Endothelial cell of umbilical vein (primary cell): ENCODE results near the gene APPL2. TPM values are rescaled to one million over a fixed set of nuclear protein-coding genes. Genes with fewer than 3 reads are reported as not detected.

Source experiments
- BruUV-seq: library from RNA; stranded (reverse); fragments of 400-500 nt; replicated peaks from 2 replicates; lab custom pipeline; 2021; lab: Mats Ljungman, UMichigan
- CTCF ChIA-PET: fragments of 300-600, 350-600 bp; sonication (Branson Sonifier 250); formaldehyde crosslinking; loops from one replicate; lab custom pipeline; 2021; ENCODE audit warnings: antibody characterized with exemption, inconsistent platforms; lab: Charles Lee
- POLR2A ChIA-PET: fragments of 300-600, 350-600 bp; sonication (Branson Sonifier 250); formaldehyde crosslinking; loops from one replicate; lab custom pipeline; 2021; ENCODE audit warnings: antibody characterized with exemption, inconsistent platforms; lab: Charles Lee
- DNase-seq: peaks from one replicate; pipeline ENCODE4 v3.0.0-alpha.2; 2011; ENCODE audit warnings: low read depth, low spot score
- FAIRE-seq: peaks from 2 replicates; lab custom pipeline; 2011; peaks lifted over from hg19 to GRCh38; lab: Jason Lieb, UNC
- H2AFZ ChIP-seq: 2 replicates; pipeline ENCODE4 v1.6.0; 2012; ENCODE audit warnings: low read depth, low read length, control low read depth, inconsistent platforms
- H3K27ac ChIP-seq: 2 replicates; pipeline ENCODE4 v1.5.1; 2011; ENCODE audit warnings: low read depth, mild to moderate bottlenecking, control low read depth, low read length, moderate library complexity; ENCODE audit not compliant: insufficient read depth
- H3K27me3 ChIP-seq, 2 experiments: 2 replicates each; pipeline versions ENCODE4 v1.6.0 to v1.6.1; 2011; ENCODE audit warnings: low read length in 2 of 2, mixed read lengths in 1 of 2; ENCODE audit not compliant: control insufficient read depth in 2 of 2, insufficient read depth in 2 of 2
- H3K36me3 ChIP-seq, 2 experiments: 2 replicates in 1 of 2; 3 replicates in 1 of 2; pipeline ENCODE4 v1.5.1; 2011; ENCODE audit warnings: low read length in 2 of 2, mild to moderate bottlenecking in 1 of 2, moderate library complexity in 1 of 2; ENCODE audit not compliant: control insufficient read depth in 2 of 2, insufficient read depth in 2 of 2; ENCODE audit errors: extremely low read depth in 1 of 2
- H3K4me1 ChIP-seq: 3 replicates; pipeline ENCODE4 v1.5.1; 2011; ENCODE audit warnings: mild to moderate bottlenecking, low read length; ENCODE audit not compliant: control insufficient read depth, insufficient read depth; ENCODE audit errors: extremely low read depth
- H3K4me2 ChIP-seq: 2 replicates; pipeline ENCODE4 v1.6.1; 2011; ENCODE audit warnings: low read length, control low read depth, mixed read lengths; ENCODE audit not compliant: insufficient read depth
- H3K4me3 ChIP-seq, 3 experiments: fragments of 200-600 bp in 1 of 3; sonication (generic), shearing (Covaris generic) in 1 of 3; replicated peaks in 1 of 3; 2 replicates each; pipeline ENCODE4 v1.5.1; 2011 to 2016; ENCODE audit warnings: control low read depth in 3 of 3, low read length in 3 of 3, mild to moderate bottlenecking in 2 of 3, inconsistent platforms in 1 of 3, low read depth in 1 of 3, moderate library complexity in 1 of 3; ENCODE audit not compliant: insufficient read depth in 1 of 3
- H3K79me2 ChIP-seq: 2 replicates; pipeline ENCODE4 v1.6.0; 2012; ENCODE audit warnings: low read length, inconsistent platforms; ENCODE audit not compliant: control insufficient read depth, insufficient read depth
- H3K9ac ChIP-seq: replicated peaks from 2 replicates; pipeline ENCODE3; 2011; ENCODE audit warnings: low read length, control low read depth; ENCODE audit not compliant: insufficient read depth; ENCODE audit errors: extremely low read depth
- H3K9me1 ChIP-seq: replicated peaks from 3 replicates; pipeline ENCODE4 v1.6.0; 2011; ENCODE audit warnings: mild to moderate bottlenecking, low read length; ENCODE audit not compliant: control insufficient read depth, insufficient read depth; ENCODE audit errors: extremely low read depth
- H3K9me3 ChIP-seq: replicated peaks from 2 replicates; pipeline ENCODE4 v1.5.1; 2012; ENCODE audit warnings: low read length, inconsistent platforms; ENCODE audit not compliant: control insufficient read depth, insufficient read depth
- H4K20me1 ChIP-seq: replicated peaks from 2 replicates; pipeline ENCODE3; 2011; ENCODE audit warnings: mild to moderate bottlenecking, low read length; ENCODE audit not compliant: control insufficient read depth, insufficient read depth; ENCODE audit errors: extremely low read depth
- FOS ChIP-seq: IDR thresholded peaks from 2 replicates; pipeline ENCODE4 v1.6.1; 2011; ENCODE audit warnings: mild to moderate bottlenecking, low read length, moderate library complexity, borderline replicate concordance; ENCODE audit not compliant: insufficient read depth
- GATA2 ChIP-seq: IDR thresholded peaks from 2 replicates; pipeline ENCODE4 v1.7.0; 2011; ENCODE audit warnings: low read depth, mild to moderate bottlenecking, moderate library complexity, mixed read lengths, low read length; ENCODE audit not compliant: insufficient read length, insufficient read depth
- JUN ChIP-seq: IDR thresholded peaks from 2 replicates; pipeline ENCODE4 v1.6.1; 2011; ENCODE audit warnings: borderline replicate concordance, low read depth; ENCODE audit not compliant: insufficient read length, insufficient read depth
- MYC ChIP-seq: IDR thresholded peaks from one replicate; pipeline ENCODE4 v1.6.1; 2011; ENCODE audit warnings: mild to moderate bottlenecking, low read depth, low read length
- POLR2A ChIP-seq: IDR thresholded peaks from 2 replicates; pipeline ENCODE4 v1.6.1; 2012; ENCODE audit warnings: low read depth, mild to moderate bottlenecking, control low read depth, low read length
- POLR2AphosphoS5 ChIP-seq: IDR thresholded peaks from 2 replicates; pipeline ENCODE4 v1.6.1; 2012; ENCODE audit warnings: low read depth, mild to moderate bottlenecking, control low read depth, low read length, moderate library complexity; ENCODE audit not compliant: insufficient read depth
- dilution Hi-C: fragments of 300-500 bp; cut with MboI; formaldehyde crosslinking; loops from one replicate; pipeline ENCODE4 v1.15.0; 2019; ENCODE audit warnings: low sequenced_read_pairs; ENCODE audit not compliant: extremely low pct_ligation_motif_present
- intact Hi-C: fragments of 100-400 bp; cut with micrococcal nuclease; formaldehyde crosslinking; loops from one replicate; pipeline ENCODE4 v1.10.0; 2022
- polyA plus RNA-seq, 4 experiments: library from polyadenylated mRNA; depleted of rRNA in 3 of 4; stranded (reverse) in 3 of 4; unstranded in 1 of 4; fragments of >200 nt; gene quantifications; 2 replicates each; pipeline versions ENCODE4 v1.2.1 to v1.2.3, GENCODE V29; 2011 to 2012; ENCODE audit warnings: missing spikeins in 1 of 4
- total RNA-seq: library from RNA; stranded (reverse); gene quantifications from 2 replicates; pipeline ENCODE4 v1.2.3, GENCODE V29; 2021
- TF ChIP-seq, protein P1 (sequence below): IDR thresholded peaks from 2 replicates; pipeline ENCODE4 v1.6.1; 2011; ENCODE audit not compliant: insufficient read depth, insufficient read length
- TF ChIP-seq, protein P2 (sequence below), 2 donors: IDR thresholded peaks; 1 replicate in 1 of 2; 2 replicates in 1 of 2; pipeline ENCODE4 v1.5.1; 2011; ENCODE audit warnings: low read length in 2 of 2, mild to moderate bottlenecking in 2 of 2, moderate library complexity in 2 of 2, control low read depth in 1 of 2, inconsistent platforms in 1 of 2, low read depth in 1 of 2; ENCODE audit not compliant: insufficient read depth in 1 of 2; ENCODE audit errors: extremely low read depth in 1 of 2

The APPL2 gene
- total and polyA plus RNA-seq, 2 donors (not counting 3 experiments of a cell fraction or from before 2014, with no cell fraction given), result 8.1 to 21.4 TPM

DNA sequence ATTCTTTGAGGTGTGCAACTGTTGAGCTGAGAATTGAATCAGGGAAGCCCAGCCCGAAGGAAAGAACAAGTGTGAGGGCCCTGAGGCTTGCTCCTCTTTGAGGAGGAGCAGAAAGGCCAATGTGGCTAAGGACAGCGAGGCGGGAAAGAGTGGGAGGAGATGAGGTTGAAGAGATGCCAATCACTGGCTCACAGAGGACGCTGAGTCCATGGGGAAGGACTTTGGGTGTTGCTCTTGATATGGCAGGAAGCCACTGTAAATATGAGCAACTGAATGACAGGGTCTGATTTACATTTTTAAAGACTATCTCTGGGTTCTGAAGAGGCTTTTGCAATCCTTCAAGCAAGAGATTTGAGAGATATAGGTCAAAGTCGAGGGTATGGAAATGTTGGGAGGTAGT lies 3.3 kb upstream of the APPL2 start:
- DNase-seq (no peak), FAIRE-seq (no peak)
- H3K4me3 ChIP-seq, result no peak overlapping the region
- no peak overlapping the region for H3K4me2 ChIP-seq
- no peaks in the 10 kb centered on the region for H3K27me3 ChIP-seq
- dilution Hi-C loops, result no loop called here
- H3K27ac ChIP-seq, result no peak overlapping the region
- no peaks in the 10 kb centered on the region for H4K20me1 ChIP-seq
- BruUV-seq, result no TSS peak
- no peak overlapping the region for H2AFZ ChIP-seq
- H3K9me3 ChIP-seq, result no peaks in the 10 kb centered on the region
- no peaks in the 10 kb centered on the region for H3K9me1 ChIP-seq
- TF ChIP-seq FOS (no peak), POLR2A (no peak), POLR2AphosphoS5 (no peak), JUN (no peak), GATA2 (no peak), MYC (no peak)
- TF ChIP-seq, protein P1, sequence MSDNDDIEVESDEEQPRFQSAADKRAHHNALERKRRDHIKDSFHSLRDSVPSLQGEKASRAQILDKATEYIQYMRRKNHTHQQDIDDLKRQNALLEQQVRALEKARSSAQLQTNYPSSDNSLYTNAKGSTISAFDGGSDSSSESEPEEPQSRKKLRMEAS, result no peak
- TF ChIP-seq, protein P2, sequence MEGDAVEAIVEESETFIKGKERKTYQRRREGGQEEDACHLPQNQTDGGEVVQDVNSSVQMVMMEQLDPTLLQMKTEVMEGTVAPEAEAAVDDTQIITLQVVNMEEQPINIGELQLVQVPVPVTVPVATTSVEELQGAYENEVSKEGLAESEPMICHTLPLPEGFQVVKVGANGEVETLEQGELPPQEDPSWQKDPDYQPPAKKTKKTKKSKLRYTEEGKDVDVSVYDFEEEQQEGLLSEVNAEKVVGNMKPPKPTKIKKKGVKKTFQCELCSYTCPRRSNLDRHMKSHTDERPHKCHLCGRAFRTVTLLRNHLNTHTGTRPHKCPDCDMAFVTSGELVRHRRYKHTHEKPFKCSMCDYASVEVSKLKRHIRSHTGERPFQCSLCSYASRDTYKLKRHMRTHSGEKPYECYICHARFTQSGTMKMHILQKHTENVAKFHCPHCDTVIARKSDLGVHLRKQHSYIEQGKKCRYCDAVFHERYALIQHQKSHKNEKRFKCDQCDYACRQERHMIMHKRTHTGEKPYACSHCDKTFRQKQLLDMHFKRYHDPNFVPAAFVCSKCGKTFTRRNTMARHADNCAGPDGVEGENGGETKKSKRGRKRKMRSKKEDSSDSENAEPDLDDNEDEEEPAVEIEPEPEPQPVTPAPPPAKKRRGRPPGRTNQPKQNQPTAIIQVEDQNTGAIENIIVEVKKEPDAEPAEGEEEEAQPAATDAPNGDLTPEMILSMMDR (IDR thresholded peaks at IDR 0.05; ENCODE audit: extremely low read depth in 1 of 2, insufficient read depth in 1 of 2, low read depth in 1 of 2, low read length in 2 of 2), result no peak
- POLR2A ChIA-PET, result no interaction called here
- H3K9ac ChIP-seq, result no peak overlapping the region
- H3K79me2 ChIP-seq, result peaks cover 11% of the 10 kb centered on the region
- intact Hi-C loops, result loop anchor here (5.0 kb wide), 1 partner anchor 38 kb away; no protein-coding TSS in a partner anchor
- H3K4me1 ChIP-seq, result peaks cover 15% of the 10 kb centered on the region
- H3K36me3 ChIP-seq, result no peaks in the 10 kb centered on the region
- CTCF ChIA-PET, result no interaction called here
